Measurements from ENCODE around the gene CDT1.

The CDT1 gene

DNA sequence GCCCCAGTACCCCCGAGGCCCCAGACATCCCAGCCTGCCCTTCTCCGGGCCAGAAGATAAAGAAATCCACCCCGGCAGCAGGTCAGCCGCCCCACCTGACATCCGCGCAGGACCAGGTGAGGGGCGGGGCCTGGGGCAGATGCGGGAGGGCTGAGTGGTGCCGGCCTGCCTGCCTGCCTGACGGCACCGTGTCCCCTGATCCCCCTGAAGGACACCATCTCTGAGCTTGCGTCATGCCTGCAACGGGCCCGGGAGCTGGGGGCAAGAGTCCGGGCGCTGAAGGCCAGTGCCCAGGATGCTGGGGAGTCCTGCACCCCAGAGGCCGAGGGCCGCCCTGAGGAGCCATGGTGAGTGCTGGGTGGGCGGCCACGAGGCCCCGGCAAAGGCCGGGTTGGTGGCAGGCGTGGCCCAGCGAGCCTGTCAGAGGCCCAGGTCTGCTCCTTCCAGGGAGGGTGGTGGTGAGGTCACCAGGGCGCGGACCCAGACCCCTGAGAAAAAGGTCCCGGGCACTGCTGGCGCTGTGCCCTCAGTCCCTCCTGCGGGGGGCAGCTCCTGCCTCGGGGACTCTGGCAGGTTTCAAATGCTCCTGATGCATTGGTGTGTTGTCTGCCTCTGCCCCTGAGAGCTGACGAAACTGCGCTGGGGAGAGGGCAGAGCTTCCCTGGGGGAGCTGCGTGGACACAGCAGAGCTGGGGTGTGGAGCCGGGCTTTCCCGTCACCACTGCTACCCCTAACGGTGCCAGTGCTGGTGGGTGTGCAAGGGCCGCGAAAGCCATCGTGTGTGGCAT lies 1.2 kb downstream of the CDT1 start:
- no peak for DNase-seq (ENCODE audit: low read depth)

GRCh38 chr16:88805340-88805715 lies 1.7 kb downstream of the CDT1 start:
- no peak for DNase-seq (ENCODE audit: low read depth)

DNA sequence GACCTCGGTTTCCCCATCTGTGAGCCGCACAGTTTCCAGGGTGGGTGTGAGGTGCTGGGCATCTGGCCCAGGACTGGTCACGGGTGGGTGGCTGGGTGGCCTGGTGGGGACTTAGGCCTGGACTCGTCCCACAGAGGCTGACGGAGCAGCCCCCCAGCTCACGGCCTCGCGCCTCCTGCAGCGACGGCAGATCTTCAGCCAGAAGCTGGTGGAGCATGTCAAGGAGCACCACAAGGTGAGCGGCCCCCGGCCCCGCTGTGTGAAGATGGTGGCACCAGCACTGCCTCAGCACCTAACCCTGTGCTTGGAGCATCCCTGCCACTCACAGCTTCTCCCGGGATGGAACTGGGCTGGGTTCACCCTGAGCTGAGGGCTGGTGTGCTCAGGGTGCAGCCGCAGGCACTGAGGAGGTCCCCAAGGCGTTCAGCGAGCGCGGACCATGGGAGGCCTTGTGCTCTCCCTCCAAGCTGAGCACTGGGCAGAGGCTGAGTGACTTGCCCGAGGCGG lies 2.4 kb downstream of the CDT1 start:
- no peak for DNase-seq (ENCODE audit: low read depth)

DNA sequence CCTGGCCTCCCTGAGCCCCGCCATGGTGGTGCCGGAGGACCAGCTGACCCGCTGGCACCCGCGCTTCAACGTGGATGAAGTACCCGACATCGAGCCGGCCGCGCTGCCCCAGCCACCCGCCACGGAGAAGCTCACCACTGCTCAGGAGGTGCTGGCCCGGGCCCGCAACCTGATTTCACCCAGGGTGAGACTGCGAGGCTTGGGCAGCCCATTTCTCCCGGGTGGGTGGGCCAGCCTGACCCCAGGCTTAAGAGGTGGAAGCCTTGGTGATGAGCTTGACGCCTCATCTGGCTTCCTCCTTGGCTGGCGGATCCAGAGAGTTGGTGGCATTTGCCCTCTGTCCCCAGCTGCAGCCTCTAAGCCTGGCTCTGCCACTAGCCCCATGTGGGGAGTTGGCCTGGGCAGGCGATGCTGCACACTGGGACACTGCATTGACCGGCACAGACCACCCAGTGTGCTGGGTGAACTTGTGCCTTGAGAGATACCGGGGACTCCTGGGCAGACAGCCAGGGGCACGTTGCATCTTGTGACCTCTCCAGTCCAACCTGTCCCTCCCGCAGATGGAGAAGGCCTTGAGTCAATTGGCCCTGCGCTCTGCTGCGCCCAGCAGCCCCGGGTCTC lies 3.0 kb downstream of the CDT1 start:
- no peak for DNase-seq (ENCODE audit: low read depth)

DNA sequence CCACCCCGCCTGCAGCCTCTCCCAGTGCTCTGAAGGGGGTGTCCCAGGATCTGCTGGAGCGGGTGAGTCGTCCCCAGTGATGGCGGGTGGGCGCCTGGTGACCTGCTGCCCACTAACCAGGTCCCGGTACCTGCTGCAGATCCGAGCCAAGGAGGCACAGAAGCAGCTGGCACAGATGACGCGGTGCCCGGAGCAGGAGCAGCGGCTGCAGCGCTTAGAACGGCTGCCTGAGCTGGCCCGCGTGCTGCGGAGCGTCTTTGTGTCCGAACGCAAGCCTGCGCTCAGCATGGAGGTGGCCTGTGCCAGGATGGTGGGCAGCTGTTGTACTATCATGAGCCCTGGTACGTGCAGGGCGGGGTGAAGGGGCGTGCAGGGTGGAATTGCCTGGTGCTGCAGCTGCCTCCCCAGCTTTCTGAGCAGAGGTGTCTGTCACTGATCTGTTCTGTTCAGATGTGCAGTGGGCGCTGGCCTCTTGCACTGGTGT lies 3.6 kb downstream of the CDT1 start:
- DNase-seq (ENCODE audit: low read depth) = no peak

- no peak for DNase-seq (ENCODE audit: low read depth)
Observed at GRCh38 chr16:88807626-88808453, 4.3 kb downstream of the CDT1 start.

GRCh38 chr16:88809068-88809675 lies 5.6 kb downstream of the CDT1 start:
- no peak for DNase-seq (ENCODE audit: low read depth)

DNA sequence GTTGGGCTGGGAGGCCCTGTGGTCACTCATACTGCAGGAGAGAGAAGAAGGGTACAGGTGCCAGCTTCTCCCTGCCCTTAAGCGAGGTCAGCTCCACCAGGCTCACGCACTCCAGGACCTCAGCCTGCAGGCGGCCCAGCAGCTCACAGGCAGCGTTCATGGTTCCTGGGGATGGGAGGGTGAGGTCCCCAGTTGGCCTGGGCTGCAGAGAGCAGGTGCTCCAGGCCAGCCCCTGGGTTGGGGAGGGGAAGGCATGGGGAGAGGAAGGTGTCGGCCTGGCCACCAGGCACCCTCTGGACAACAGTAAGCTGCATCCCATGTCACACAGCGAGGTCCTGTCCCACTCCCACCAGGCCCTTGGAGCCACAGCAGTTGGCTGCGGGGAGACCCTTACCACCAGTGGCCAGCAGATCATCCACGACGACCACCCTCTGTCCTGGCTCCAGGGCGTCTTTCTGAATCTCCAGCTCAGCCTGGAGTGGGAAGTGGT lies 6.1 kb downstream of the CDT1 start:
- no peak for DNase-seq (ENCODE audit: low read depth)

GRCh38 chr16:88810166-88810911 lies 6.8 kb downstream of the CDT1 start:
- DNase-seq (ENCODE audit: low read depth) = no peak

DNA sequence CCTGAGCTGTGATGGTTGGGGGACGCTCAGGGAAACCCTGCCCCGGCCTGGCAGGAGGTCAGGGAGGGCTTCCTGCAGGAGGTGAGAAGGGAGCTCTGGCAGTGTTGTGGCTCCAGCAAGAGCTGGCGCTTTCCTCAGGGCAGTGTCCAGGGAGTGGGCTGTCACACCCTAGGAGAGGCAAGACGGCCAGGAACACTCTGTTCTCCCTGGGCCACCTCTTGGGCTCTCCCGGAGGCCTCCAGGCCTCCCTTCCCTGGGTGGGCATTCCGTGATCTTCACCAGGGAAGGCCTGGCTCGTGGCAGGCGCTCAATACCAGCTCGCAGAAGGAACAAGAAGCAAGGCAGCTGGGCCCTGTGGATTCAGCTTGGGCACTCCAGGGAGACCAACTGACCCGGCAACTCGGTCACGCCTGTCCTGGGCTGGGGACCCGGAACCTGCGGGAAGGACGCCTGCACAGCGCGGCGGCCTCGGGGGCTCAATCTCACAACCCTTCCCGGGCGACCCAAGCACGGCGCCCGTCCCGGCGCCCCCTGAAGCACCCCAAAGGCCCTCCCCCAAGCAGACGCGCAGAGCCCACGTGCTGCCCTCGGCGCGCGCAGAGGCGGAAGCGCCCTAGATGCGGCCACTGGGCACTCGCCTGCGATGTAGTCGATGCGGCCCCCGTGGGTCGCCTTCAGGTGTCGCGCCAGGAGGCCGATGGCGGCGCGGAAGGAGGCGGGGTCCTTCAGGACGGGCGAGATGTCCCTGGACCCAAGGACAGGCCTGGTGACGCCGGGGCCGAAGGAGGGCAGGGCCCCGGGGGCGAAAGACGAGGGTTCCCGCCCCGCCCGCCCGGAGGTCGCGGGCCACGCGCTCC lies 7.6 kb downstream of the CDT1 start:
- DNase-seq (ENCODE audit: low read depth) = peak; percentile 62

DNA sequence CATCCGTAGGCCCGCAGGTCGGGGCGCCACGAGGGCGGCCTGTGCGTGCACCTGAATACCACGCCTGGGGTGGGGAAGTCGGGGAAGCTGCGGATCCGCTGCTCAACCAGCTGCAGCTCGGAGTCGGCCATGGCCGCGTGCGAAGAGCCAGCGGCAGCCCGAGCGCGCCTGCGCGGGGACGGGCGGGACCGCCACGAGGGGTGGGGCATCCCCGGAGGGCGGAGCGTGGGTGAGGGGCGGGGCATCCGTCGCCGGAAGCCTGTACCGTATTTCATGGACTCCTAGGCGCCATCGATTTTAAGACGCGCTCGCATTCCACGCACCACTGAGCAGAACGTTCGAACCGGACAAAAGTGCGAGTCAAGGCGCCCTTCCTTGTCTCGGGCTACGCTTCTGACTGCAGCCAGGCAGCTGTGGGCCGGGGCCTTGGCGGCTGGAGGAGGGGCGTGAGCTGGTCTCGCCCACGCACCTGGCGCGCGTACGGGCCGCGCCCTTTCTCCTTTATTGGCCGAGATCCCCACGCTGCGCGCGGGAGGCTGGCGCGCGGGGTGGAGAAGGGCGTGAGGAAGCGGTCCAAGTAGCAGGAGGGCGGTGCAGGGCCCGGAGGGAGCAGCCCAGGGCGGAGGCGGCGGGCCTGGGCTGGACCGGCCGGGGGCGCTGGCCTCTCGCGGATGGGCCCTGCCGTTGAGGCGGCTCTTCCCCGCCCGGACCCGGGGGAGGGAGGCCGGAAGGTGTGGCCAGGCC lies 8.4 kb downstream of the CDT1 start, which contains the start of gene APRT:
Gene APRT (minus strand): TSS at position 160 of the 744 bp plus-strand sequence. CDS start 29 bp downstream, at position 131.
- peak; percentile 97 for DNase-seq (ENCODE audit: low read depth)

DNA sequence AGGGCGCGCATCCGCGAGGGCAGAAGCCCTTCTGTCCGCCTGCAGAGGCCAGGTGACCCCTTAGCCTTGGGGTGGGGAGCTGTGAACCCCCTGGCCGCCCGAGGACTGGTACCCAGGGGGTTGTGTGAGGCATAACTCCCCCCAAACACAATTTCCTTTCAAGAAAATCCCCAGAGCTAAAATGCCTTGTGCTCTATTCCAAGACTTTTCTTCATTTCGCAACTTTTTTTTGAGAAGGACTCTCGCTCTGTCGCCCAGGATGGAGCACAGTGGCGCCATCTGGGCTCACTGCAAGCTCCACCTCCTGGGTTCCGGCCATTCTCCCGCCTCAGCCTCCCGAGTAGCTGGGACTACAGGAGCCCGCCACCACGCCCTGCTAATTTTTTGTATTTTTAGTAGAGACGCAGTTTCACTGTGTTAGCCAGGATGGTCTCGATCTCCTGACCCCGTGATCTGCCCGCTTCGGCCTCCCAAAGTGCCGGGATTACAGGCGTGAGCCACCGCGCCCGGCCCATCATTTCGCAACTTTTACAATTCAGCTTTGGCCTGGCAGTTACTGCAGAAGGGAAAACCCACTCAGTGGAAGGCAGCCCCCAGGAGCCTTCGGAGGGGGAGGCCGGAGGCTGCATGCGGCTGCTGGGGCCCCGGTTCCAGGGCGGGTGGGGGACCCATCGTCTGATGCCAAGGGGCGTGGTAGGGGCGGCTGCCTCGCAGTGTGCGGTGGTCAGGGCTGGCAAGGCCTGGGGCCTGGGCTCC lies 9.1 kb downstream of the CDT1 start:
- DNase-seq (ENCODE audit: low read depth) = no peak

DNA sequence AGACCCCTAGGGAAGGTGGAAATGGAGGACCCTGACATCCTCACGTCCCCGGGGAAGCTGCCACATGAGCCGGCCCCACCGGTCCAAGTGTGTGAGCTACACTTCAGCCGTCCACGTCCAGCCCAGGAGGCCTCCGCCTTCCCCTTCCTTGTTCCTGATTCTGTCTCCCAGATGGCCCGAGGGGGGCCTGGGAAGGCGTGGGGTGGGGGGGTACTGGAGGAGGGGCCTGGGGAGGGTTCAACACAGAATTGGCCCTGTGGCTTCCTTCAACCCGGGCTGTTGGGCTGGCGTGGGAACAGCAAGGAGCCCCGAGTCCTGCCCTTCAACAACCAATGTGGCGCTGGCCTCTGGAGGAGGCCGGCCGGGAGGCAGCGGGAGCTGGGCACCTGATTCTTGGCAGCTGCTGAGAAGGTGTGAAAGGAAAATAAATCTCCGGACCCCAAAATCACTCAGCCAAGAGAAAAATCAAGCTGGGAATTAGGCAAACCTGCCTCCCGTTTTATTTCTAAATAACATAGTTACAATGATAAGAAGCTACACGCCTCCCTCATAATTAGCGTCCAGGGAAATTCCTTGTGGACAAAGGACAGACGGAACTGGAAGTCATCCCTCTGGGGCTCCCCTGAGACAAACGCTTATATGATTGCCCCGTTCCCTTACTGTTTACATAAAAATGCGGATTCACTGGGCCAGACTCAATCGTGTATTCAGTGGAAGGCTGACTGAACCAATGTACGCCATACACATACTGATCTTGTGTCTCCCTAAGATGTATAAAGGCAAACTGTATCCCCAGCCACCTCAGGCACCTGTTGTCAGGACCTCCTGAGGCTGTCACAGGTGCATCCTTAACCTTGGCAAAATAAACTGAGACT lies 9.9 kb downstream of the CDT1 start:
- no peak for DNase-seq (ENCODE audit: low read depth)

DNA sequence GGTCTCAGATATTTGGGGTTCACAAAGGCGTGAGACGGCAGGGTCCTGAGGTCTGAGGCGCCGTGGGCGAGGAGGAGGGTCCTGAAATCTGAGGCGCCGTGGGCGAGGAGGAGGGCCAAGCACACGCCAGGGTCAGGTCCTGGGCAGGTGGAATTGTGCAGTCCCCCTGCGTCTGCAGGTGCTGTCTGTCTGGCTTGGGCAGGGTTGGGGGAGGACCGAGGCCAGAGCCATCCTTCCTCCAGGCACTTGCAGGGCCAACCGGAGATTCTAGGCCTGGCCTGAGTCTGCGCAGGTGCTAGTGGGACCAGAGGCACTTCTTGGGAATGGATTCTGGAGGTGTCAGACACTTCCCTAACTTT lies 10.5 kb downstream of the CDT1 start:
- no peak for DNase-seq (ENCODE audit: low read depth)

DNA sequence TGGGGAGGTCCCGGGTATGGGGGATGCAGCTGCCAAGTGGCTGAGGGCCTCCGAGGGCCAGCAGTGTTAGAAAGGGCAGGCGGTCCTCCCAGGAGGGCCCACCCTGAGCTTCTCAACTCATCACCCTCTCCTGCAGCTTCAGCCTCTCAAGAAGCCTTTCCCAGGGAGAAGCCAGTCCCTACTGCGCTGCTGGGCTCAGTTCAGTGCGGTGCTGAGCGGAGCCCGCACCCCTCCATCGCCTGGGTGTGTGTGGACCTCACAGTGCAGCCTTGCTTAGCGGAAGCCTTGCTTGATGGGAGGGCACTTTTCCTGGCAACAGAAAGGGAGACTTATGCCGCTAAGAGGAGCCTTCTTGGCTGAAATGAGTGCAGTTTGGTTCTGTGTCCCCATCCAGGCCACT lies 11.6 kb downstream of the CDT1 start:
- DNase-seq (ENCODE audit: low read depth) = no peak

- DNase-seq (ENCODE audit: low read depth) = peak; percentile 54
Observed at GRCh38 chr16:88815901-88816589, 12.5 kb downstream of the CDT1 start.

All from activated T-cell treated with anti-CD3 and anti-CD28 coated beads for 24 hours (primary cell).